Fibroblast of gingiva (primary cell): ENCODE results near the gene VPS13D.

Source experiments
- DNase-seq: peaks from one replicate; pipeline ENCODE4 v3.0.0-alpha.2; 2011; ENCODE audit warnings: low read depth

The VPS13D gene

GRCh38 chr1:12229835-12230548 is at the start of gene VPS13D:
TSS of gene VPS13D (plus strand) at chr1:12230030. CDS start at chr1:12234267, 4,237 bp downstream.
- peak; percentile 73 for DNase-seq

GRCh38 chr1:12180315-12180714 is 49.5 kb upstream of the VPS13D start:
- DNase-seq, result no peak

- DNase-seq, result no peak
Measured at GRCh38 chr1:12180903-12181302, 48.9 kb upstream of the VPS13D start.

- no peak for DNase-seq
Measured at GRCh38 chr1:12181568-12181967, 48.3 kb upstream of the VPS13D start.

- no peak for DNase-seq
Measured at GRCh38 chr1:12182410-12182984, 47.3 kb upstream of the VPS13D start.

GRCh38 chr1:12183095-12183794 is 46.6 kb upstream of the VPS13D start:
- no peak for DNase-seq

GRCh38 chr1:12184008-12184681 is 45.7 kb upstream of the VPS13D start:
- peak; percentile 81 for DNase-seq

- DNase-seq, result no peak
Measured at GRCh38 chr1:12185036-12185917, 44.6 kb upstream of the VPS13D start.

- DNase-seq, result no peak
Measured at GRCh38 chr1:12185918-12186678, 43.7 kb upstream of the VPS13D start.

GRCh38 chr1:12186679-12186985 is 43.2 kb upstream of the VPS13D start:
- DNase-seq, result no peak

GRCh38 chr1:12188115-12188514 is 41.7 kb upstream of the VPS13D start:
- DNase-seq, result no peak

- no peak for DNase-seq
Measured at GRCh38 chr1:12188657-12189327, 41.0 kb upstream of the VPS13D start.

GRCh38 chr1:12189328-12189682 is 40.5 kb upstream of the VPS13D start:
- DNase-seq, result no peak

GRCh38 chr1:12191242-12192032 is 38.4 kb upstream of the VPS13D start:
- no peak for DNase-seq

GRCh38 chr1:12194666-12195216 is 35.1 kb upstream of the VPS13D start:
- DNase-seq, result no peak

GRCh38 chr1:12195416-12195815 is 34.4 kb upstream of the VPS13D start:
- no peak for DNase-seq

- DNase-seq, result no peak
Measured at GRCh38 chr1:12196641-12197482, 33.0 kb upstream of the VPS13D start.

GRCh38 chr1:12197483-12197880 is 32.3 kb upstream of the VPS13D start:
- DNase-seq, result no peak

- no peak for DNase-seq
Measured at GRCh38 chr1:12200208-12200607, 29.6 kb upstream of the VPS13D start.
